Smooth muscle cell (in vitro differentiated cells): ENCODE results near the gene CECR2. TPM values are rescaled to one million over a fixed set of nuclear protein-coding genes. Genes with fewer than 3 reads are reported as not detected.

ENCODE experiments used
- DNase-seq: peaks from one replicate; lab custom pipeline; 2025; ENCODE audit not compliant: unreplicated experiment; lab: John Stamatoyannopoulos, UW
- H2AFZ ChIP-seq: fragments of 200-600 bp; sonication (generic); 2 replicates; pipeline ENCODE4 v1.6.0; 2016; ENCODE audit warnings: antibody characterized with exemption, low read depth, mild to moderate bottlenecking
- H3F3A ChIP-seq: fragments of 200-600 bp; sonication (generic); 2 replicates; pipeline ENCODE4 v1.6.0; 2017; ENCODE audit warnings: antibody characterized with exemption, low read depth
- H3K27ac ChIP-seq: fragments of 200-600 bp; sonication (generic); 2 replicates; pipeline ENCODE4 v1.5.1; 2016; ENCODE audit warnings: low read depth, mild to moderate bottlenecking
- H3K27me3 ChIP-seq: fragments of 200-600 bp; sonication (generic); 2 replicates; pipeline ENCODE4 v1.6.1; 2016; ENCODE audit warnings: low read depth, mild to moderate bottlenecking
- H3K36me3 ChIP-seq: fragments of 200-600 bp; sonication (generic); 2 replicates; pipeline ENCODE4 v1.5.1; 2016; ENCODE audit warnings: low read depth
- H3K4me1 ChIP-seq: fragments of 200-600 bp; sonication (generic); 2 replicates; pipeline ENCODE4 v1.5.1; 2016; ENCODE audit warnings: low read depth
- H3K4me2 ChIP-seq: fragments of 200-600 bp; sonication (generic); 2 replicates; pipeline ENCODE4 v1.6.0; 2016; ENCODE audit warnings: mild to moderate bottlenecking
- H3K4me3 ChIP-seq: fragments of 200-600 bp; sonication (generic); 2 replicates; pipeline ENCODE4 v1.5.1; 2016; ENCODE audit warnings: mild to moderate bottlenecking
- H3K79me2 ChIP-seq: fragments of 200-600 bp; sonication (generic); 2 replicates; pipeline ENCODE4 v1.6.0; 2016; ENCODE audit warnings: low read depth, mild to moderate bottlenecking
- H3K9ac ChIP-seq: fragments of 200-600 bp; sonication (generic); 2 replicates; pipeline ENCODE4 v1.6.0; 2016; ENCODE audit warnings: low read depth
- H3K9me3 ChIP-seq: fragments of 200-600 bp; sonication (generic); replicated peaks from 2 replicates; pipeline ENCODE4 v1.5.1; 2016; ENCODE audit warnings: low read depth
- H4K20me1 ChIP-seq: fragments of 200-600 bp; sonication (generic); 2 replicates; pipeline ENCODE4 v1.6.0; 2016; ENCODE audit warnings: low read depth
- WGBS: methylation state at CpG from one replicate; pipeline ENCODE4 v1.1.7; 2016; ENCODE audit warnings: low lambda C conversion rate; 5-methylcytosine and 5-hydroxymethylcytosine counted together
- polyA plus RNA-seq: library from polyadenylated mRNA; unstranded; fragments of >200 nt; fragmentation: Nextera tagmentation; extraction: Ambion mirVana; gene quantifications from 2 replicates; pipeline ENCODE4 v1.2.1, GENCODE V29; 2016
- small RNA-seq: library from RNA; depleted of rRNA; stranded (forward); fragments of <200 nt; gene quantifications from one replicate; pipeline ENCODE3, GENCODE V24; 2014
- total RNA-seq: library from RNA; depleted of rRNA; stranded (reverse); fragments of >200 nt; gene quantifications from 2 replicates; pipeline ENCODE4 v1.2.3, GENCODE V29; 2014
- TF ChIP-seq, protein P1 (sequence below): fragments of 200-600 bp; sonication (generic); IDR thresholded peaks from 2 replicates; pipeline ENCODE4 v1.5.1; 2017; ENCODE audit warnings: borderline replicate concordance, mild to moderate bottlenecking, antibody characterized with exemption; ENCODE audit not compliant: insufficient read depth, poor library complexity, severe bottlenecking

Gene CECR2
- total and polyA plus RNA-seq, 2 experiments from 2014 or later, result 1.4 to 2.8 TPM

DNA sequence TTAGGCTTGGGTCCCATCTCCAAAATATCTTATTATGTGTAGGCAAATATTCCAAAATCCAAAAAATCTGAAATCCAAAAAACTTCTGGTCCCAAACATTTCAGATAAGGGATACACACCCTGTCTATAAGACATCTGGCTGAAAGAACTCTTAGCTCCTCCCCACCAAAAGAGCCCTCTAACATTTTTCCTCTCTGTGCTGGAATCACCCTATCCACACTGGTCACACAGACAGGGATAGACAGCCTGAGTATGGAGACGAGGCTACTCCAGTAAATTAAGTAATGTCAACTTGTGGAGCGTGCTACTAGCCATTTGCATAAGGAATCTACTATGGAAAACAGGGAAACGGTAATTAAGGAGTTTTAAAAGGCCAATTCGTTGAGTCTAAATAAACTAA is 234.4 kb downstream of the CECR2 start:
- WGBS, result 94% methylated on average over 4 of the region's 4 CpGs
- Histone ChIP-seq H3F3A (no peaks in the 10 kb centered on the region), H3K4me2 (no peak overlapping the region), H2AFZ (no peak overlapping the region), H3K27me3 (no peaks in the 10 kb centered on the region), H3K4me1 (no peaks in the 10 kb centered on the region), H3K9me3 (no peaks in the 10 kb centered on the region), H3K27ac (no peak overlapping the region), H4K20me1 (peaks cover 76% of the 10 kb centered on the region), H3K9ac (no peak overlapping the region), H3K36me3 (peaks cover 6% of the 10 kb centered on the region), H3K79me2 (peaks cover 25% of the 10 kb centered on the region), H3K4me3 (no peak overlapping the region)
- TF ChIP-seq, protein P1, sequence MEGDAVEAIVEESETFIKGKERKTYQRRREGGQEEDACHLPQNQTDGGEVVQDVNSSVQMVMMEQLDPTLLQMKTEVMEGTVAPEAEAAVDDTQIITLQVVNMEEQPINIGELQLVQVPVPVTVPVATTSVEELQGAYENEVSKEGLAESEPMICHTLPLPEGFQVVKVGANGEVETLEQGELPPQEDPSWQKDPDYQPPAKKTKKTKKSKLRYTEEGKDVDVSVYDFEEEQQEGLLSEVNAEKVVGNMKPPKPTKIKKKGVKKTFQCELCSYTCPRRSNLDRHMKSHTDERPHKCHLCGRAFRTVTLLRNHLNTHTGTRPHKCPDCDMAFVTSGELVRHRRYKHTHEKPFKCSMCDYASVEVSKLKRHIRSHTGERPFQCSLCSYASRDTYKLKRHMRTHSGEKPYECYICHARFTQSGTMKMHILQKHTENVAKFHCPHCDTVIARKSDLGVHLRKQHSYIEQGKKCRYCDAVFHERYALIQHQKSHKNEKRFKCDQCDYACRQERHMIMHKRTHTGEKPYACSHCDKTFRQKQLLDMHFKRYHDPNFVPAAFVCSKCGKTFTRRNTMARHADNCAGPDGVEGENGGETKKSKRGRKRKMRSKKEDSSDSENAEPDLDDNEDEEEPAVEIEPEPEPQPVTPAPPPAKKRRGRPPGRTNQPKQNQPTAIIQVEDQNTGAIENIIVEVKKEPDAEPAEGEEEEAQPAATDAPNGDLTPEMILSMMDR, result no peak
- no peak for DNase-seq

DNA sequence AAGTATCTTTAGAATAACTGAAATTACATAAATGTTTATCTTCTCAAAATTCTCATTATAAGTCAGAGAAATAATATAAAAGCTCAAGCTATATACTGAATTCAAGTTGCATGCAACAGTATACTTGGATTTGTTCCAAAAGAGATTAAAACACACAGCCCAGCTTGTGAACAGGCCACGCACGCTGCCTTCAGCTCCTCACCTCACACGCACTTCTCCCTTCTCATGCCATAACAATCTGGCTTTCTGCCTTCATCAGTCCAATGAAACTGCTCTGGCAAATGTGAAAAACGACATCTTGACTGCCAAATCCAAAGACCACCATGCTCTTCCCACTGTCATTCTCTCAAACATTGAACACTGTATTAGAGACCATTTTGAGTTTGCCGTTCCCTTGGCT is 237.2 kb downstream of the CECR2 start:
- WGBS, result 65% methylated on average over 5 of the region's 5 CpGs
- H4K20me1 ChIP-seq, result peaks cover 87% of the 10 kb centered on the region
- TF ChIP-seq, protein P1, result no peak
- H3F3A ChIP-seq, result no peaks in the 10 kb centered on the region
- H3K36me3 ChIP-seq, result peaks cover 8% of the 10 kb centered on the region
- no peaks in the 10 kb centered on the region for H3K27me3 ChIP-seq
- H3K9ac ChIP-seq, result peak overlapping the region; percentile 40
- H3K4me3 ChIP-seq, result no peak overlapping the region
- DNase-seq, result peak; percentile 5
- H2AFZ ChIP-seq, result no peak overlapping the region
- no peaks in the 10 kb centered on the region for H3K9me3 ChIP-seq
- H3K4me2 ChIP-seq, result no peak overlapping the region
- H3K79me2 ChIP-seq, result peaks cover 32% of the 10 kb centered on the region
- peak overlapping the region; percentile 76 for H3K27ac ChIP-seq
- no peaks in the 10 kb centered on the region for H3K4me1 ChIP-seq

Small RNA genes lying within 50 kb of the gene (small RNA-seq; reads per million reads assigned to genes)
- not detected for gene CECR9
- gene RN7SL843P, result not detected

Other genes with a start within 250 kb of the CECR2 start
- gene TMEM121B, start 248.1 kb upstream of the CECR2 start, total RNA-seq, result 0.09 TPM in 1 of 2 replicates, not detected in the other
- gene TMEM121B, start 248.1 kb upstream of the CECR2 start, polyA plus RNA-seq, result 0.15 and 0.54 TPM in 2 replicates
- gene HDHD5, start 210.2 kb upstream of the CECR2 start, total RNA-seq, result 18.9 and 25.5 TPM in 2 replicates
- 52.1 and 53.5 TPM in 2 replicates for gene HDHD5, start 210.2 kb upstream of the CECR2 start, polyA plus RNA-seq
- gene ADA2, start 150.0 kb upstream of the CECR2 start, total RNA-seq, result 14.6 and 14.9 TPM in 2 replicates
- 16.9 and 17.7 TPM in 2 replicates for gene ADA2, start 150.0 kb upstream of the CECR2 start, polyA plus RNA-seq
- gene SLC25A18, start 194.0 kb downstream of the CECR2 start, total RNA-seq, result 0.22 and 0.31 TPM in 2 replicates
- gene SLC25A18, start 194.0 kb downstream of the CECR2 start, polyA plus RNA-seq, result 0.06 and 0.53 TPM in 2 replicates